ENCODE measurements around the gene HMSD. TPM values are rescaled to one million over a fixed set of nuclear protein-coding genes. Genes with fewer than 3 reads are reported as not detected.
"Not testable (repeated sequence)": the region's sequence is repeated elsewhere in the genome, so short reads cannot be mapped to it uniquely, and the experiment has no call there.

Gene HMSD
- total RNA-seq, 1 experiment from 2014 or later: not detected

DNA sequence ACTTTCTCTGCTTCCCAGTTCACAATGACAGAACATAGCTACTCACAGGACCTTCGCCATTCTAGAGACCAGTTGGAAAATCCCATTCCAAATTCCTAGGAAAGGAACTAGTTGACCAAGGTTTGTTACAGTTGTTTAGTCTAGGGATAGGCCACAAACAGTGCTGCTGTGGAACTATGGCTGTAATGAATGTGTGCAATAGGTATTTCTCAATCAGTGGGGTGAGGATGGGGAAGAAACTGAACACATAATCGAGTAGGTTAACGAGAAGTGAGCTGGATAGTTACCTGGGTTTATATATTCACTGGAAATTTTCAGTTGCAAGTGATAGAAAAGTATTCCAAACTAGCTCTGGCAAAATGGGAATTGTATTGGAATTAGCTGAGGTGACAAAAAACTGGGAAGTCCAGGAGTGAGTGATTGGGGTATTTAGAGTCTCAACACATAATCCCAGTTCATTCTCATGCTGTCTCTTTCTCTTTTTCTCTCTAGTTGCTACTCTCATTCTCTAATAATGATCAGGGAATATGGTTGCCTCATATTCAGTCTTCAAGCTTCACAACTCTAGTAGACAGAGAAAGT is 18.2 kb upstream of the HMSD start:
- H3K9me3 Mint-ChIP-seq (ENCODE audit: unreplicated experiment): no peaks in the 10 kb centered on the region
- CTCF ChIA-PET: interaction anchor here (1.2 to 1.5 kb wide), 2 partner anchors 23 to 412 kb away, joined by 3 read pairs; partner anchors contain the start of gene SERPINB10
- TF ChIP-seq, protein P1, sequence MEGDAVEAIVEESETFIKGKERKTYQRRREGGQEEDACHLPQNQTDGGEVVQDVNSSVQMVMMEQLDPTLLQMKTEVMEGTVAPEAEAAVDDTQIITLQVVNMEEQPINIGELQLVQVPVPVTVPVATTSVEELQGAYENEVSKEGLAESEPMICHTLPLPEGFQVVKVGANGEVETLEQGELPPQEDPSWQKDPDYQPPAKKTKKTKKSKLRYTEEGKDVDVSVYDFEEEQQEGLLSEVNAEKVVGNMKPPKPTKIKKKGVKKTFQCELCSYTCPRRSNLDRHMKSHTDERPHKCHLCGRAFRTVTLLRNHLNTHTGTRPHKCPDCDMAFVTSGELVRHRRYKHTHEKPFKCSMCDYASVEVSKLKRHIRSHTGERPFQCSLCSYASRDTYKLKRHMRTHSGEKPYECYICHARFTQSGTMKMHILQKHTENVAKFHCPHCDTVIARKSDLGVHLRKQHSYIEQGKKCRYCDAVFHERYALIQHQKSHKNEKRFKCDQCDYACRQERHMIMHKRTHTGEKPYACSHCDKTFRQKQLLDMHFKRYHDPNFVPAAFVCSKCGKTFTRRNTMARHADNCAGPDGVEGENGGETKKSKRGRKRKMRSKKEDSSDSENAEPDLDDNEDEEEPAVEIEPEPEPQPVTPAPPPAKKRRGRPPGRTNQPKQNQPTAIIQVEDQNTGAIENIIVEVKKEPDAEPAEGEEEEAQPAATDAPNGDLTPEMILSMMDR (IDR thresholded peaks at IDR 0.05; ENCODE audit: unreplicated experiment): no peak
- H3K36me3 Mint-ChIP-seq (ENCODE audit: insufficient read depth, unreplicated experiment): no peaks in the 10 kb centered on the region
- BruUV-seq (replicated peaks): no TSS peak
- intact Hi-C loops (cut with micrococcal nuclease): no loop called here
- no peak for DNase-seq (ENCODE audit: unreplicated experiment)
- no peak overlapping the region for H3K4me3 Mint-ChIP-seq (ENCODE audit: unreplicated experiment)
- no peaks in the 10 kb centered on the region for H3K4me1 Mint-ChIP-seq (ENCODE audit: insufficient read depth, unreplicated experiment)
- POLR2A ChIA-PET: interaction anchor here (0.9 kb wide), 1 partner anchor 12 kb away, joined by 4 read pairs; no protein-coding TSS in a partner anchor
- no peak overlapping the region for H3K27ac Mint-ChIP-seq (ENCODE audit: low read depth, unreplicated experiment)
- no peaks in the 10 kb centered on the region for H3K27me3 Mint-ChIP-seq (ENCODE audit: insufficient read depth, unreplicated experiment)

DNA sequence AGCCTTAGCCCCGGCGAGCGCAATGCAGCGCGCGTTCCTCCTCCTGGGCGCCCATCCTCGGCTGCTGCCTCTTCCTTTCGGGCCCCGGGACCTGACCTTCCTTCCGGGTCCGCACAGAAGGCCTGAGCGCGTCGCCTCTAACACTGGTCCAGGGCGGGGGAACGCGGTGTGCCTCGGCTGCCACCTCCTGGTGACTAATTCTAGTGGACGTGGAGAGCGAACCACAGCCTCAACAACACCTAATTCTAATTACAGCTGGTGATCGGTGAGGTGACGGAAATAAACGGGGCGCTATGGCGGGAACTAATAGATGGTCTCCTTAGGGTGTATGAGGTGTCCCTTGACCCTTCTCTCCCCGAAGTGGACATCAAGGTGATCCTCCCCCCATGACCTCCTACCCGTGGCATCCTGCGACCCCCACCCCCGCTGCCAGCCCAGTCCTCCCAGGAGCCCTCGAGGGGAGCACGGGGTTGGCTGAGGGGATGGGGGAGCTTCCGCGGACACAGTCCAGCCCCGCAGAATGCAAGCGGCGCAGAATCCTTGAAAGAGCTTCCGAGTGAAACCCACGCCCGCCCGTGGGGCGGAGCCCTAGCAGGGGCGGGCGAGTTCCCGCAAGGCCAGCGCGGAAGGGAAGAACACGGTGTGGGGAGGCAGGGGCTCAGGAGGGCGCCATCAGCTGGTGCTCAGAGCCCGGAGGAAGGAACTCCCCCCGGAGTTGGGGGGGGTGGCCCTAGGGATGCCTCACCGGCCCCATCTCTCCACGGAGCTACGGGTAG is 12.8 kb upstream of the HMSD start:
- peak overlapping the region; percentile 40 for H3K27ac Mint-ChIP-seq (ENCODE audit: low read depth, unreplicated experiment)
- BruUV-seq (replicated peaks): no TSS peak
- CTCF ChIA-PET: interaction anchor here (0.6 to 6.1 kb wide), 67 partner anchors 8 to 1807 kb away, joined by 3 to 65 read pairs (median 5); partner anchors contain the start of genes SERPINB12, SERPINB2 and SERPINB7
- POLR2A ChIA-PET: interaction anchor here (0.7 to 3.2 kb wide), 16 partner anchors 12 to 425 kb away, joined by 3 to 12 read pairs (median 4); partner anchors contain the start of gene SERPINB10
- peak; percentile 90 for DNase-seq (ENCODE audit: unreplicated experiment)
- H3K36me3 Mint-ChIP-seq (ENCODE audit: insufficient read depth, unreplicated experiment): no peaks in the 10 kb centered on the region
- H3K9me3 Mint-ChIP-seq (ENCODE audit: unreplicated experiment): no peaks in the 10 kb centered on the region
- TF ChIP-seq, protein P1 (IDR thresholded peaks at IDR 0.05; ENCODE audit: unreplicated experiment): peak; percentile 75
- no peaks in the 10 kb centered on the region for H3K27me3 Mint-ChIP-seq (ENCODE audit: insufficient read depth, unreplicated experiment)
- H3K4me3 Mint-ChIP-seq (ENCODE audit: unreplicated experiment): no peak overlapping the region
- no peaks in the 10 kb centered on the region for H3K4me1 Mint-ChIP-seq (ENCODE audit: insufficient read depth, unreplicated experiment)
- intact Hi-C loops (cut with micrococcal nuclease): loop anchor here (1.0 to 5.0 kb wide), 7 partner anchors 54 to 426 kb away; no protein-coding TSS in a partner anchor

DNA sequence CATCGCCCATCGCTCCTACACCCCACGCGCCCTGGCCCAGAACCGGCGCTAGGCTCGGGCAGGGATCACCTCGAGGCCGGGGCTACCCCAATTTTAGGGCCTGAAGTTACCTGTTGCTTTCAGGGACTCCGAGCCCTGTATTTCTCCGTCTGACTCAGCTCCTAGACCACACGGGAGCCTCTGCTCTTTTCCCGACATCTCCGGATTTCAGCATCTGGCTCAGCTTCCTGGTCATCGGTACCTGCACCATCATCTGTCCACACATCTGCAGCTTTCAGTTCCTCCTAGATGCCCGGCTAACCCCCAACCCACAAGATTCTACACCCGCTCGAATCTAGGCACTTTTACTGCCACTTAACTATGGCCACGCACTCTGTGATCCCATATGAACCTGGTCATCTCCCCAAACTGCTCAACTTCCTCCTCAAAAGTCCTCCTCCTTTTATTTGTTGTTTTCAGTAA is 12.1 kb upstream of the HMSD start:
- H3K4me1 Mint-ChIP-seq (ENCODE audit: insufficient read depth, unreplicated experiment): no peaks in the 10 kb centered on the region
- no peaks in the 10 kb centered on the region for H3K9me3 Mint-ChIP-seq (ENCODE audit: unreplicated experiment)
- TF ChIP-seq, protein P1 (IDR thresholded peaks at IDR 0.05; ENCODE audit: unreplicated experiment): no peak
- H3K27ac Mint-ChIP-seq (ENCODE audit: low read depth, unreplicated experiment): no peak overlapping the region
- H3K27me3 Mint-ChIP-seq (ENCODE audit: insufficient read depth, unreplicated experiment): no peaks in the 10 kb centered on the region
- H3K36me3 Mint-ChIP-seq (ENCODE audit: insufficient read depth, unreplicated experiment): no peaks in the 10 kb centered on the region
- ChIA-PET CTCF (interaction anchor here (0.6 to 6.1 kb wide), 53 partner anchors 9 to 1806 kb away, joined by 3 to 65 read pairs (median 6); partner anchors contain the start of genes SERPINB12 and SERPINB2), POLR2A (interaction anchor here (0.7 to 3.2 kb wide), 5 partner anchors 24 to 425 kb away, joined by 3 to 12 read pairs (median 4); partner anchors contain the start of gene SERPINB10)
- intact Hi-C loops (cut with micrococcal nuclease): loop anchor here (1.0 to 5.0 kb wide), 7 partner anchors 54 to 426 kb away; no protein-coding TSS in a partner anchor
- no TSS peak for BruUV-seq (replicated peaks)
- no peak for DNase-seq (ENCODE audit: unreplicated experiment)
- no peak overlapping the region for H3K4me3 Mint-ChIP-seq (ENCODE audit: unreplicated experiment)

DNA sequence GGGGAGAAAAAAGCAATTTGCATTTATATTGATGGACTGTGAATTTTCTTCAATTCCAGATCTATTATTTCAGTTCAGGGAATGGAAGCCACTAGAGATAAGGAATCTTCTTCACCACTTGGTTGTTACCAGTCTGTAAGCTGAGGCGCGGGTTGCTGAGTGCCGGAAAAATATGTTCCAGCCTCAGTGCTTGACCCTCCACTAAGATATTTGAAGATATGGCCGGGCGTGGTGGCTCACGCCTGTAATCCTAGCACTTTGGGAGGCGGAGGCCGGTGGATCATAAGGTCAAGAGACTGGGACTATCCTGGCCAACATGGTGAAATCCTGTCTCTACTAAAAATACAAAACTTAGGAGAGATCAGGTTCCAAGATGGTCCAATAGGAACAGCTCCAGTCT is 9.1 kb upstream of the HMSD start:
- ChIA-PET CTCF (no interaction called here), POLR2A (interaction anchor here (0.7 kb wide), 1 partner anchor 406 kb away, joined by 3 read pairs; no protein-coding TSS in a partner anchor)
- H3K9me3 Mint-ChIP-seq (ENCODE audit: unreplicated experiment): peaks cover 17% of the 10 kb centered on the region
- no peak overlapping the region for H3K27ac Mint-ChIP-seq (ENCODE audit: low read depth, unreplicated experiment)
- intact Hi-C loops (cut with micrococcal nuclease): no loop called here
- H3K36me3 Mint-ChIP-seq (ENCODE audit: insufficient read depth, unreplicated experiment): no peaks in the 10 kb centered on the region
- DNase-seq (ENCODE audit: unreplicated experiment): no peak
- no peaks in the 10 kb centered on the region for H3K27me3 Mint-ChIP-seq (ENCODE audit: insufficient read depth, unreplicated experiment)
- no peaks in the 10 kb centered on the region for H3K4me1 Mint-ChIP-seq (ENCODE audit: insufficient read depth, unreplicated experiment)
- H3K4me3 Mint-ChIP-seq (ENCODE audit: unreplicated experiment): no peak overlapping the region
- BruUV-seq (replicated peaks): no TSS peak
- TF ChIP-seq, protein P1 (IDR thresholded peaks at IDR 0.05; ENCODE audit: unreplicated experiment): no peak

DNA sequence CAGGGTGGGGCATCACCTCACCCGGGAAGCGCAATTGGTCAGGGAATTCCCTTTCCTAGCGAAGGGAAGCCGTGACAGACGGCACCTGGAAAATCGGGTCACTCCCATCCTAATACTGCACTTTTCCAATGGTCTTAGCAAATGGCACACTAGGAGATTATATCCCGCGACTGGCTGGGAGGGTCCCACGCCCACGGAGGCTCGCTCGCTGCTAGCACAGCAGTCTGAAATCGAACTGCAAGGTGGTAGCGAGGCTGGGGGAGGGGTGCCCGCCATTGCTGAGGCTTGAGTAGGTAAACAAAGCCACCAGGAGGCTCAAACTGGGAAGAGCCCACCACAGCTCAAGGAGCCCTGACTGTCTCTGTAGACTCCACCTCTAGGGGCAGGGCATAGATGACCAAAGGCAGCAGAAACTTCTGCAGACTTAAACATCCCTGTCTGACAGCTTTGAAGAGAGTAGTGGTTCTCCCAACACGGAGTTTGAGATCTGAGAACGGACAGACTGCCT is 8.5 kb upstream of the HMSD start:
- intact Hi-C loops (cut with micrococcal nuclease); H3K4me1 Mint-ChIP-seq (ENCODE audit: insufficient read depth, unreplicated experiment); DNase-seq (ENCODE audit: unreplicated experiment); H3K4me3 Mint-ChIP-seq (ENCODE audit: unreplicated experiment); H3K27ac Mint-ChIP-seq (ENCODE audit: low read depth, unreplicated experiment); H3K36me3 Mint-ChIP-seq (ENCODE audit: insufficient read depth, unreplicated experiment); BruUV-seq (replicated peaks); H3K27me3 Mint-ChIP-seq (ENCODE audit: insufficient read depth, unreplicated experiment): not testable (repeated sequence)
- H3K9me3 Mint-ChIP-seq (ENCODE audit: unreplicated experiment): peaks cover 17% of the 10 kb centered on the region
- ChIA-PET POLR2A (interaction anchor here (0.7 kb wide), 1 partner anchor 406 kb away, joined by 3 read pairs; no protein-coding TSS in a partner anchor), CTCF (interaction anchor here (1.1 kb wide), 2 partner anchors 35 to 349 kb away, joined by 3 to 4 read pairs; no protein-coding TSS in a partner anchor)

All from MCF 10A (cell line).